Measurements from ENCODE around the gene CHST10. TPM values are rescaled to one million over a fixed set of nuclear protein-coding genes. Genes with fewer than 3 reads are reported as not detected.
"Not testable (repeated sequence)": the region's sequence is repeated elsewhere in the genome, so short reads cannot be mapped to it uniquely, and the experiment has no call there.

Gene CHST10, protein sequence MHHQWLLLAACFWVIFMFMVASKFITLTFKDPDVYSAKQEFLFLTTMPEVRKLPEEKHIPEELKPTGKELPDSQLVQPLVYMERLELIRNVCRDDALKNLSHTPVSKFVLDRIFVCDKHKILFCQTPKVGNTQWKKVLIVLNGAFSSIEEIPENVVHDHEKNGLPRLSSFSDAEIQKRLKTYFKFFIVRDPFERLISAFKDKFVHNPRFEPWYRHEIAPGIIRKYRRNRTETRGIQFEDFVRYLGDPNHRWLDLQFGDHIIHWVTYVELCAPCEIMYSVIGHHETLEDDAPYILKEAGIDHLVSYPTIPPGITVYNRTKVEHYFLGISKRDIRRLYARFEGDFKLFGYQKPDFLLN
- 10.5 and 15.3 TPM in 2 replicates for total RNA-seq

DNA sequence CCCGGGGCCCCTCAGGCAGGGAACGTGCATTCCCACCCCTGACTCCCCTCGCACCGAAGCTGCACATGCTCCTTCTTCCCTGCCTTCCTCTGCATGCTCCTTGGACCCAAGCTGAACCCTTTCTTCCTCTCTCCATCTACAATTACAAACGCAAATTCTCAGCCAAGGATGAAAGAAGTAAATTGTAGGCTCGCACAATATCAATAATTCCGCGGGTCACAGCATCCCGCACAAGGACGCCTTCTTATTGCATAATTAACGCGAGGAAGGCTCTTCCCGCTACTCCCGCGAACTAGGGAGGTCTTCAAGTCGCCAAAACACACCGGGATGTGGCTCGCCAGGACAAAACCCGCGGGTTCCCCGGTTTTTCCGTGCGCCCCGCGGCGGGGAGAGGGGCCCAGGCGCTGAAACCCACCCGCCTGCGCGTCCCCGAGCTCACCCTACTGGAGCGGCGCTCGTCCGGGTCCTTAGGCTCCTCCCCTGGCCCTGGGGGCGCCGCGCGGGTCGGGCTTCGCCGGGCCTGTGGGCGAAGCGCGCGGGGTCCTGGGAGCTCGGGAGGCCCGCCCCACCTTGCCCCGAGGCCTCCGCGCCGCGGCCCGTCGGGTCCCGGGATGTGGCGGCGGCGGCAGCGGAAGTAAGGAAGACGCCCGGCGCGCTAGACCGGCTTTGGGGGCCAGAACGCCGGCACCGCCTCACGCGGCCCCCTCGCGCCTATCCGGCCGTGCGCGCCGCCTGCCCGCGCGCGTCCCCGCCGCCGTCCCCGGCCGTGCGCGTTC is at the start of gene CHST10:
Gene CHST10 (minus strand): TSS at position 734 of the 776 bp plus-strand sequence. CDS start 10,993 bp downstream, outside the sequence.
- DNase-seq (ENCODE audit: low read depth, low spot score), result no peak

DNA sequence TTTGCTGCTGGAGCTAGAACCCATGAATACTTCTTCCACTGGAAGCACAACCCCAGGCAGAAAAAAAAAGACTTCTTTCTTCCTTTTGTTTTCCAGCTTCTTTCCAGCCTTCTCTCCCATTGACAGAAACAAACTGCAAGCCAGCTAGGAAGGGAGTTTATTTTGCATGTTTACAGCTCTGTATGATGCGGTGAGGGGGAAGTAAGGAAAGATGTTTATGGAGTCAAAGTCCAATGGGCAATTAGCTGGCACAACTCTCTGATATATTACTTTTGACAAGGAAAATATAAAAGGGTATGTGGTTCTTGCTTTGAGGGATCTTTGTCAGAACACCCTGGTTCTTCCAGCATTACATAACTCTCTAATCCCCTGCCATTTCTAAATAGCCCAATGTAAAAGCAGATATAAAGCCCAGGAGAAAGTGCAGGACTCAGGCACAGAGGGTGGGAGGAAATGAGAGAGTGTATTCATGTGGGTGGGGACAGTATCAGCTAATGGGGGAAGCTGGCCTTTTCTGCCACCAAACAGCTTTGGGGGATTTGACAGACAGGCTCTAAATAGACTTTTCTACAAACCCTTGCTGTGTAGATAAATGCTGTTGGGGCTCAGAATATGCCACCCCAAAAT is 43.5 kb upstream of the CHST10 start:
- DNase-seq (ENCODE audit: low read depth, low spot score), result no peak

DNA sequence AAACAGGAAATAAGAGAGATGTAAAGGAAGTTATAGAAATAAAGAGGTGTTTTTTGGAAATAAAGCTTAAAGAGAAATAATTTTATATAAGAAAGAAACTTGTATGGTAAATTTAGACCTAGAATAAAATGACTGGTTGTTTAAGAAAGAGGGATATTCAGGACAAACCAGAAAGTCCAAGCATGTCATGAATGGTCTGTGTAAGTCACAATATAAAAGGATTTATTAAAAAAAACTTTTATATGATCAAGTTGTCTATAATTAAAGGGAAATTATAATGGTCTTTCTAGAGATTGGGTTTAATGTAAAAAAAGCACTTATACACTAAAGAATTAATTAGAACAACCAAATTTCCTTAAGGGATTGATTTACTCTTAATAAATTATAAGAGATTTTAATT is 38.9 kb upstream of the CHST10 start:
- not testable (repeated sequence) for DNase-seq (ENCODE audit: low read depth, low spot score)

DNA sequence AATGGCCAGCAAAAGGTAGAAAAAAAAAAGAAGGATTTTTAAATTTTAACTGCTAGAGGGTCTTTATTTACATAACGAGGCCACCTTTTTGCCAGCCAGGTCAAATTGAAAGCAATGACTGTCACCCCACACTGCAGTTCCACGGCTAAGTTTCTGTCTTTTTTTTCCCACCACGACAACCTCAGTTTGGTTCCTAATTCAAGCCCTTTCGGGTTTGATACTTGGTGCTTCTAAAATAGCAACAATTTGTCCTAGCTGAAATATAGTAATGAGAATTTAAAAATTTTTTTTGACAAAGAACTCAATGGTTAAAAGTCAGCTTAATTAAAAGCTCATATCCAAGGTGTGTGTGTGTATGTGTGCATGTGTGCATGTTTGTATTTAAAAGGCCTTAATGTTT is 36.4 kb upstream of the CHST10 start:
- no peak for DNase-seq (ENCODE audit: low read depth, low spot score)

DNA sequence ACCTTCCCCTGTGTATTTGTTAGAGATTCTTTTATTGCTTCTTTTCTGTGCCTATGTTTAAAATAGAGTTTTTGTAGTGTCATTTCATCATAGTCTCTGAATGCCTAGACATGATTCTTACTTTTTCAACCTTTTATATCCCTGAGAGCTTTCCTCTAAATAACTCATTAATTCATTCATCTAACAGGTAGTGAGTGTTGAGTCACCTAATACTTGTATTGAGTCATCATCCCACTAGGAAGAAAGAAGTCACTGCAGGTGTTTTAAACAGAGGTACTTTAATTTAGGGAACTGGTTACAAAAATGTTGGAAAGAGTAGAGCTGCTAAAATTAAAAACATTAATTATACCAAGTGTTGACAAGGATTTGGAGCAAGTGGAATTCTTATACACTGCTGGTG is 34.3 kb upstream of the CHST10 start:
- DNase-seq (ENCODE audit: low read depth, low spot score), result no peak

DNA sequence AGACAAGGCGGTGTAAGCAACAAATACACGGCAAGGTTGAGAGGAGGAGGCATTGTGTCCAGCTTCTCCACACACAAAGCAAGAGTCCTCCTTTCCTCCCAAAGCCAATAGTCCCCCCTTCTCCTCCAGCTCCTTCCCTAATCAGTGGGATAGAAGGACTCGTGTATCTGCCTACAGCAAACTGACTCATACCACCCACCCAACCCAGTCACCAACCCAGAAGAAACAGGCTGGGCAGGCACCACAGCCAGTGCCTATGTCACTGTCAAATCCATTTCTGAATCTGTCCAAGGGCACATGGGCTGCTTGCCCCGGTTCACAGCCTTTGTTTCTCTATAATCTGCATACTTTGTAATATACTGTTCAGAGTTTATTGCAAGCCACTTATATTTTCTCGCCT is 33.6 kb upstream of the CHST10 start:
- DNase-seq (ENCODE audit: low read depth, low spot score), result no peak

DNA sequence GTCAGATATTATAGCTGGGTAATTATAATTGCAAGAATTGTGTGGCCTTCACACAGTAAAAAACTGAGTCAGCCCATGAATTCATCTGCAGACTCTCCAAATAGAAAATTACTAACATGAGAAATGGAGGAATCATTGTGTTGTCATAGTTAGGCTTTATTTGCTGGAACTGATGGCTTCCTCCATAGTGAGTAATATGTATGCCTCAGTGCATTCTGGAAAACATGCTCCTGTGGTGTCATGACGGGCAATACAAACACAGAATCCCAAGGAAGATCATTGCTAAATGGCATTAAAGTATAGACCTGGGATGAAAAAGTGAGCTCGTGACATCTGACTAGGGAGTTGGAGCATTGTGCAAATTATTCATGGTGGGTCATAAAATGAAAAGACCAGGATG is 29.2 kb upstream of the CHST10 start:
- no peak for DNase-seq (ENCODE audit: low read depth, low spot score)

DNA sequence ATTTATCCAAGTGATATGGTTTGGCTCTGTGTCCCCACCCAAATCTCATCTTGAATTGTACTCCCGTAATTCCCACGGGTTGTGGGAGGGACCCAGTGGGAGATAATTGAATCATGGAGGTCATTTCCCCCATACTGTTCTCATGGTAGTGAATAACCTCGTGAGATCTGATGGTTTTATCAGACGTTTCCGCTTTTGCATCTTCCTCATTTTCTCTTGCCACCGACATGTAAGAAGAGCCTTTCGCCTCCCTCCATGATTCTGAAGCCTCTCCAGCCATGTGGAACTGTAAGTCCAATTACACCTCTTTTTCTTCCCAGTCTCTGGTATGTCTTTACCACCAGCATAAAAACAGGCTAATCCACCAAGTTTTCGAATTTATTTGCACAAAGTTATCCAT is 20.3 kb upstream of the CHST10 start:
- no peak for DNase-seq (ENCODE audit: low read depth, low spot score)

DNA sequence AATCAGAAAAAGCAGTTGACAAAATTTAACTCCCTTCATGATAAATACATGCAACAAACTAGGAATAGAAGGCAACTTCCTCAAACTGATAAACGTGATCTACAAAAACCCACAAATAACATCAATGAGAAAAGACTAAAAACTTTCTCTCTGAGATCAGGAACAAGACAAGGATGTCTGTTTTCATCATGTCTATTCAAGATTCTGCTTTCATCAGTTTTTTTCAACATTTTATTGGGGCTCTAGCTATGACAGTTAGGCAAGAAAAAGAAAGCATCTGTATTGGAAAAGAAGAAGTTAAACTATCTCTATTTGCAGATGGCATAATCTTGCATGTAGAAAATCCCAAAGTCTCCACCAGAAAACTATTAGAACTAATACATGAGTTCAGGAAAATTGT is 12.3 kb upstream of the CHST10 start:
- DNase-seq (ENCODE audit: low read depth, low spot score), result no peak

DNA sequence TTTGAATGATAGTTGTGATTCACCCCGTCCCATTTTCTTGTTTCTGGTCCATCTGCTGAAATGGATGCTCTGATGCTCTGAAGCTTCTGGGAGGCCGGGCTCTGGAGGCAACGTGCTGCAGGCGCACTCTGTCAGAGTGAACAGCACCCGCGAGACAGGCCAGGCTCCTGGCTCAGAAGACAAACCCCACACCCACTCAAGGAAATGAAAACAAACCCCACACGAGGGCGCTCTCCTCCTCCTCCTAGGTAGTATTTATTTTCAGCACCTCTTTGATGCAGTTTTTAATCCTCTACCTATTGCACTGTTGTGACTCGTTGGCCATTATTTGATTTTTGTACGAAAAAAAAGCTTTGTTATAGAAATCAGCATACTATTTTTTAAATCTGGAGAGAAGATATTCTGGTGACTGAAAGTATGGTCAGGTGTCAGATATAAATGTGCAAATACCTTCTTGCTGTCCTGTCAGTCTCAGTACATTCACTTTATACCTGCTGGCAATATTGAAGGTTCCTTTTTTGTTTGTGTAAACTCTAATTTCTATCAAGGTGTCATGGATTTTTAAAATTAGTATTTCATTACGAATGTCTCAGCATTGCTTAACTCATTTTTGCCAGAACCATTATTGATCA is 10.3 kb upstream of the CHST10 start:
- DNase-seq (ENCODE audit: low read depth, low spot score), result no peak

DNA sequence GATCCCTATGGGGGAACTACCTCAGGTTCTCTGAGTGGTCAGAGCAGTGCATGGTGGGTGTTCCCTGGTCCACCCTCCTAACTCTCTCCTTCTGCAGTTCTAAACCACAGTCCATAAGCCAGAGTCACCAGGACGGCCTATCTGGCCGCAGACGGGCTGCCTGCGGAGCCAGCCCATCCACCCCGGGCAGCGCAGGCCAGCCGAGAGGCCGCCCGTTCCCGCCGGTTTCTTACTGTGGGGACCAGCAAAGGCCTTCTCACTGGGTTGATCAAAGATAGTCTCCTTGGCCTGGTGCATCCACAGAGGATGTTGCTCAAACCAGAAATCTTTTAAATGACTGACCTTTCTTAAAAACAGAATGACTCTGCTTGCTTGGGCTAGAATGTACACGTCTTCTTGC is 9.6 kb upstream of the CHST10 start:
- DNase-seq (ENCODE audit: low read depth, low spot score), result no peak

DNA sequence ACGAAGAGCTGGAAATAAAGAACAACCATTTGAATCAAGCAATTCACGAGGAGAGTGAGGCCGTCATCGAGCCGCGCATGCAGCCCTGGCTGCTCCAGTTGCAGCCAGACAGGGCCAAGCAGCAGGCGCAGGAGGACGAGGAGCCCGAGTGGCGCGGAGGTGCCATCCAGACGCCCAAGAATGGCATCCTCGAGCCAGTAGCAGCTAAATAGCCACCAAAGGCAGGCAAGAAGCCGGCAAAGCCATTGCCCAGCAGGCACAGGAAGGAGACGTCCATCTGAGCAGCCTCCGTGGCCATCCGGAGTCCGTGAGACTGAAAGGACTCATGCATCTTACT is 8.9 kb upstream of the CHST10 start:
- no peak for DNase-seq (ENCODE audit: low read depth, low spot score)

DNA sequence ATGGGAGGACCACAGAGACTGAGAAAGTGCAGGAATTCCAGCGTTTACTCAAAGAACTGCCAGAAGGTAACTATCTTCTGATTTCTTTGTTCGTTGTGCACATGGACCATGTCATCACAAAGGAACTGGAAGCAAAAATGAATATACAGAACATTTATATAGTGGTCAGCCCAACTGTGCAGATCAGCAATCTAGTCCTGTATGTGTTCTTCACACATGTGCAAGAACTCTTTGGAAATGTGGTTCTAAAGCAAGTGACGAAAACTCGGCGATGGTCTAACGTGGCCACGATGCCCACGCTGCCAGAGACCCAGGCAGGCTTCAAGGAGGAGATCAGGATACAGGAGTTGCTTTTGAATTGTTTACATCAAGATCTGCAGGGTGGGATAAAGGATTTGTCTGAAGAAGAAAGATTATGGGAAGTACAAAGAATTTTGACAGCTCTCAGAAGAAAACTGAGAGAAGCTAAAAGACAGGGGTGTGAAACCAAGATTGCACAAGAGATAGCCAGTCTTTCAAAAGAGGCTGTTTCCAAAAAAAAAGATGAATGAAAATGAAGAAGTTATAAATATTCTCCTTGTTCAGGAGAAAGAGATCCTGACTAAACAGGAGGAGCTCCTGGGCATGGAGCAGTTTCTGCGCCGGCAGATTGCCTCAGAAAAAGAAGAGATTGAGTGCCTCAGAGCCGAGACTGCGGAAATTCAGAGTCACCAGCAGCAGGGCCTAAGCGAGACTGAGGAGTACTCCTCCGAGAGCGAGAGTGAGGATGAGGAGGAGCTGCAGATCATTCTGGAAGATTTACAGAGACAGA is 8.3 kb upstream of the CHST10 start:
- DNase-seq (ENCODE audit: low read depth, low spot score), result no peak

DNA sequence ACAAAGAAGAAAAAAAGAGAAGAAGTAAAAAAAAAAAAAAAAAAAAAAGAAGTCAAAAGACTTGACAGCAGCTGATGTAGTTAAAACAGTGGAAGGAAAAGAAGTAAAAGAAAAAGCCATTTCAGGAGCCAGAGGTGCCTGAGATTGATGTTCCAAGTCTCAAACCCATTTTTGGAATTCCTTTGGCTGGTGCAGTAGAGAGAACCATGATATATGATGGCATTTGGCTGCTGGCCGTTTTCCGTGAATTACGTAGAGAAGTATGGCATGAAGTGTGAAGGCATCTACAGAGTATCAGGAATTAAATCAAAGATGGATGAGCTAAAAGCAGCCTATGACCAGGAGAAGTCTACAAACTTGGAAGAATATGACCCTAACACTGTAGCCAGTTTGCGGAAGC is 7.6 kb upstream of the CHST10 start:
- DNase-seq (ENCODE audit: low read depth, low spot score), result no peak

DNA sequence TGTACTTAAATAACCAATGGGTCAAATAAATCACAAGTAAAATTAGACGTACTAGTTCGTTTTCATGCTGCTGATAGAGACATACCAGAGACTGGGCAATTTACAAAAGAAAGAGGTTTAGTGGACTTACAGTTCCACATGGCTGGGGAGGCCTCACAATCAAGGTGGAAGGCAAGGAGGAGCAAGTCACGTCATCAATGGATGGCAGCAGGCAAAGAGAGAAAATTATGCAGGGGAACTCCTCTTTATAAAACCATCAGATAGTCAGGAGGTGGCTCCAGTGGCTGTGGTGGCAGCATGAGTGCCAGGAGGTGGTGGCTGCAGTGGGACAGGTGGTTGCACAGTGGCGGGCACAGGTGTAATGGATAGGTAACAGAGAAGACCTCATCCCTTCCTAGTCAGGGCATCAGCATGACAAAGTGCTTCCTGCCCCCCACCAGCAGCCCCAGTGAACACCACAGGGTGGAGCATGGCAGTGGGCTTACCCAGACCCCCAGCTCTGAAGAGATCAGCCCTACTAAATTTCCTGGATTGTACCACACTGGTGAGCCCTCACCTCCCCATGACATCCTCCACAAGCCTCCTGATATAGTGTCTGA is 6.9 kb upstream of the CHST10 start:
- no peak for DNase-seq (ENCODE audit: low read depth, low spot score)

DNA sequence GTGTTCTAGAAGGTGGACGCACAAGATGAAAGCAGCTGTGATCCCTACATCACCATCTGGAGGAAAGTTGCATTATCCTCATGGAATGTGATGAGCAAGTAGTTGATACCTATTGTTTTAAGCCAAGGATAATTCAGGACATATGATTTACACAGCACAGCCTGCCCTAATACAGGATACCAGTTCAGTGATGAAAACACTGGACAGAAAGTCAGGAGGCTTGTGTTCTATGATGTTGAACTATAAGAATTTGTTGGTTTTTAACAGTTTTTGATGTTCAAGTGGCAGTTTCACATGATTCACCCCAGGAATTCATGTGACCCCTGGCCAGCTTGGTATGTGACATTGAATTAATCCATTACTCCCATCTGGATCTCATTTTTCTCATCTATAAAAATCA is 6.2 kb upstream of the CHST10 start:
- DNase-seq (ENCODE audit: low read depth, low spot score), result no peak

DNA sequence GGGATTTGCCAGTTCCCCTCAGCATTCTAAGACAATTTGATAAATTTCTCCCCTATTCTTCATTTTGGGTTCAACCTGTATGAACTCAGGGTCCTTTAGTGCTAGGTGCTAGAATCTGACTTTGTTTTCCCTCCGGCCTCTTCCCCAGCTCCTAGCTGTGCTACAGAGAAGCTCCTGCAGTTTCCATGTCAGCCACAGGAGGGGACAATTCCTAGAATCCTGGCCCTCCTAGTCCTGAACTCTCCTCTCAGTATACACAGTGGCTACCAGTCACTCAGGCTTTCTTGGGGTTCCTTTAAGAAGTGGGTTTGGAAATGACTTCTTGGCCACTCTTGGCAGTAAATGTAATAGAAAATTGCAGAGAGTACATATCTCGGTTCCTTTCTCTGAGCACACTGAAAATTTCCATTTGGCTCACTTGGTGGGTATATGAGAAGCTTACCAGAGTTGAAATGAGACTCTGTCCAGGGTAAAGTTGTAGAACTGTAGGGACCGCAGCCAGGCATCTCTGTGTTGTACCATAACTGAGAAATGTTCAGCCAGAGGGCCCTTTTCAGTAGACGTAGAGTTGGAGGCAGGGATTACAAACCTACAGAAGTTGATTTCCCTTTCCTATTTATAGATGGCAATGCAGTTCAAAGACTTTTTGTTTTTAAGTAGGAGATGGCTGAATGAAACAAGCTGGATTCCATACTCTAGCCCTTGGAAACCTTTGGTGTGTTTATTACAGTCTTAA is 5.0 kb upstream of the CHST10 start:
- no peak for DNase-seq (ENCODE audit: low read depth, low spot score)

DNA sequence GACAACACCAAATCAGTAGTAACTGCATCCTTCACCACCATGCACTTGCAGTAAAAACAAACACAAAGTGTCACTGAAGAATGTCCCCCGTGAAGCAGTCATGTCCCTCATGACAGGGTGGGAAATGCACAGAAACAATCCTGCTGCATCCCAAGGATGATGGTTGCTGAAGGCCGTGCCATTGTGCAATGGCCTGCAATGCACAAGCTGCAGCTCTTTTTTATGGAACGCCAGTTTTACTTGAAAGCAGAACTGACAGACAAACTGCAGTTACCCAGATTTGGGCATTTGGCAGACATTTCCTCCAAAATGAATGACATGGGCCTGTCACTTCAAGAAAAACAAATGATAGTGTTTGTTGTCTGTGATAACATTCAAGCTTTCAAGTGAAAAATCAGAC is 2.4 kb upstream of the CHST10 start:
- no peak for DNase-seq (ENCODE audit: low read depth, low spot score)

DNA sequence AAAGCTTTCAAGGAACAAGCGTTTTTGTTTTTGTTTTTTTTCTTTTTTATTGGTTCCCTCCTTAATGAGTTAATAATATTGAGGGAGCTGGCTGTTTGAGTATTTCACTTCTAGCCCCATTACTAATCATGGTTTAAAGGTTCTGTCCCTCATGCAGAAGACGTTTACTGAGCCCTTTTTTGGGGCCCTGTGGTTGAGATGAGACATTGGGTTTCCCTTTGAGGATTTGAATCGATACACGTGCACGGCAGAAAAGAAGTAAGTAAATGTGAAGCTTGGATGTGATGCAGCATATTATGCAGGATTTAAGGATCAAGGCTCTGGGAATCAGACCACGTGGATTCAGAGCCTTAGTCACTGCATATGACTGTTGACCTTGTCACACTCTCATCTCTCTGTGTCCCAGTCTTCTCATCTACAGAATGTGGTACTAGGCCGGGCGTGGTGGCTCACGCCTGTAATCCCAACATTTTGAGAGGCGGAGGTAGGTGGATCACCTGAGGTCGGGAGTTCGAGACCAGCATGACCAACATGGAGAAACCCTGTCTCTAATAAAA is 1.0 kb upstream of the CHST10 start:
- no peak for DNase-seq (ENCODE audit: low read depth, low spot score)

DNA sequence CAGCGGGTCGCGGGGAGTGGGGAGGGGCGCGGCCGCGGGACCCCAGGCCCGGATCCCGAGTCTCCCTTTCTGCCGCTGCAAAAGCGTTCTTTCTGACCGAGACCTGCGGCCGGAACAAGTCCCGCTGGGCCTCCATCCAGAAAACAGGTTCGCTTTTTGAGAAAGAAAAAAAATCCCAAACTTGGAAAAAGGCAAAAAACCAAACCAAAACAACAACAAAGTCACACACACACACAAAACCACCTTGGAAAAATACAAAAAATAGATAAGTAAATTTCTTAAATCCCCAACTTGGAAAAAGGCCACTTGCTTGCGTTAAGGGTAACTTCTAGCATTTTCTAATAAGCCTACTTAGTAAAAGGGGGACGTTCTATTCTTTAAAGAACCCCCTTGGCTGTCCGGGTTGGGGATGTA is 250 bp upstream of the CHST10 start:
- no peak for DNase-seq (ENCODE audit: low read depth, low spot score)

Data from pulmonary artery endothelial cell (primary cell).